H1 (cell line): ENCODE measurements around the gene PRRT1. TPM values are rescaled to one million over a fixed set of nuclear protein-coding genes. Genes with fewer than 3 reads are reported as not detected.

Experiments used
- CTCF ChIA-PET: fragments of 300-600 bp; sonication (Branson Sonifier 250); formaldehyde crosslinking; loops from one replicate; lab custom pipeline; 2021; ENCODE audit not compliant: partially characterized antibody; lab: Charles Lee
- POLR2A ChIA-PET: fragments of 300-600 bp; sonication (Branson Sonifier 250); formaldehyde crosslinking; loops from one replicate; lab custom pipeline; 2021; ENCODE audit warnings: inconsistent platforms; ENCODE audit not compliant: partially characterized antibody; lab: Charles Lee
- DNase-seq, 2 experiments: peaks; one replicate each; pipeline versions ENCODE4 v3.0.0 to v3.0.0-alpha.2; 2010 to 2022; ENCODE audit warnings: low spot score in 2 of 2, low read depth in 1 of 2, mixed read lengths in 1 of 2
- FAIRE-seq: peaks from 2 replicates; lab custom pipeline; 2011; peaks lifted over from hg19 to GRCh38; lab: Jason Lieb, UNC
- H2AFZ ChIP-seq: 2 replicates; pipeline ENCODE4 v1.8.1; 2012; ENCODE audit warnings: low read length, inconsistent platforms
- H2AK5ac ChIP-seq: 2 replicates; pipeline ENCODE4 v1.6.1; 2013; ENCODE audit warnings: low read depth, low read length
- H2BK120ac ChIP-seq: replicated peaks from 2 replicates; pipeline ENCODE3; 2013; ENCODE audit warnings: low read depth, low read length, inconsistent platforms
- H2BK12ac ChIP-seq: 2 replicates; pipeline ENCODE4 v1.6.1; 2013; ENCODE audit warnings: low read depth, low read length
- H2BK15ac ChIP-seq: 2 replicates; pipeline ENCODE4 v1.6.1; 2013; ENCODE audit warnings: low read length
- H2BK20ac ChIP-seq: 2 replicates; pipeline ENCODE4 v1.6.1; 2013; ENCODE audit warnings: low read length
- H2BK5ac ChIP-seq: 2 replicates; pipeline ENCODE4 v1.6.1; 2013; ENCODE audit warnings: low read depth, low read length
- H3K14ac ChIP-seq: 2 replicates; pipeline ENCODE4 v1.6.1; 2013; ENCODE audit warnings: inconsistent platforms; ENCODE audit not compliant: insufficient read length
- H3K18ac ChIP-seq: 2 replicates; pipeline ENCODE4 v1.6.1; 2013; ENCODE audit warnings: low read length; ENCODE audit errors: extremely low read depth
- H3K23ac ChIP-seq: 2 replicates; pipeline ENCODE4 v1.6.1; 2013; ENCODE audit warnings: inconsistent platforms; ENCODE audit not compliant: insufficient read length
- H3K23me2 ChIP-seq: 2 replicates; pipeline ENCODE4 v1.6.1; 2013; ENCODE audit warnings: low read depth, low read length
- H3K27ac ChIP-seq: 2 replicates; pipeline ENCODE4 v1.6.1; 2011; ENCODE audit warnings: low read depth, low read length, inconsistent platforms
- H3K27me3 ChIP-seq, 4 experiments: replicated peaks in 1 of 4; 1 replicate in 1 of 4; 2 replicates in 3 of 4; pipeline versions ENCODE4 v1.6.1 to v1.8.1; 2011 to 2013; ENCODE audit warnings: low read length in 3 of 4, mild to moderate bottlenecking in 3 of 4, inconsistent platforms in 2 of 4, mixed read lengths in 2 of 4, moderate library complexity in 1 of 4; ENCODE audit not compliant: control insufficient read depth in 3 of 4, insufficient read depth in 3 of 4; ENCODE audit errors: extremely low read depth in 1 of 4
- H3K36me3 ChIP-seq, 4 experiments: 2 replicates each; pipeline versions ENCODE4 v1.6.1 to v1.8.1; 2011 to 2013; ENCODE audit warnings: mild to moderate bottlenecking in 4 of 4, low read length in 3 of 4, moderate library complexity in 2 of 4, control low read depth in 1 of 4, inconsistent platforms in 1 of 4; ENCODE audit not compliant: insufficient read depth in 4 of 4, control insufficient read depth in 2 of 4
- H3K4ac ChIP-seq: replicated peaks from 2 replicates; pipeline ENCODE3; 2013; ENCODE audit warnings: low read length, low read depth, mixed read lengths, inconsistent platforms; ENCODE audit not compliant: insufficient read length
- H3K4me1 ChIP-seq, 4 experiments: replicated peaks in 1 of 4; 1 replicate in 1 of 4; 2 replicates in 3 of 4; pipeline versions ENCODE4 v1.6.1 to v1.8.1; 2011 to 2013; ENCODE audit warnings: low read length in 3 of 4, inconsistent platforms in 2 of 4, mixed read lengths in 1 of 4; ENCODE audit not compliant: insufficient read depth in 4 of 4, control insufficient read depth in 3 of 4
- H3K4me2 ChIP-seq, 2 experiments: 2 replicates each; pipeline versions ENCODE4 v1.6.1 to v1.8.1; 2011 to 2013; ENCODE audit warnings: low read depth in 2 of 2, low read length in 2 of 2, control low read depth in 1 of 2, inconsistent platforms in 1 of 2, mild to moderate bottlenecking in 1 of 2; ENCODE audit not compliant: insufficient read depth in 1 of 2
- H3K4me3 ChIP-seq, 4 experiments: fragments of 200-600, 300-600 bp in 1 of 4; sonication (generic), shearing (Covaris generic), sonication (Bioruptor Twin) in 1 of 4; 2 replicates each; pipeline versions ENCODE4 v1.5.1 to v1.8.1; 2011 to 2016; ENCODE audit warnings: low read length in 4 of 4, low read depth in 3 of 4, control low read depth in 2 of 4, inconsistent platforms in 2 of 4, mild to moderate bottlenecking in 2 of 4, mixed read lengths in 1 of 4, moderate library complexity in 1 of 4; ENCODE audit not compliant: insufficient read depth in 2 of 4; ENCODE audit errors: extremely low read depth in 1 of 4
- H3K56ac ChIP-seq: replicated peaks from 2 replicates; pipeline ENCODE3; 2013; ENCODE audit warnings: low read depth, mild to moderate bottlenecking, mixed read lengths, low read length, inconsistent platforms; ENCODE audit not compliant: insufficient read length
- H3K79me1 ChIP-seq: 2 replicates; pipeline ENCODE4 v1.6.1; 2013; ENCODE audit warnings: low read depth, low read length, control low read depth
- H3K79me2 ChIP-seq, 2 experiments: 2 replicates each; pipeline versions ENCODE4 v1.6.1 to v1.8.1; 2012 to 2013; ENCODE audit warnings: low read length in 2 of 2, mild to moderate bottlenecking in 2 of 2, inconsistent platforms in 1 of 2; ENCODE audit not compliant: insufficient read depth in 2 of 2, control insufficient read depth in 1 of 2
- H3K9ac ChIP-seq, 4 experiments: replicated peaks in 1 of 4; 1 replicate in 1 of 4; 2 replicates in 3 of 4; pipeline versions ENCODE4 v1.6.1 to v1.8.1; 2011 to 2013; ENCODE audit warnings: low read depth in 3 of 4, low read length in 3 of 4, control low read depth in 2 of 4, mild to moderate bottlenecking in 2 of 4, moderate library complexity in 2 of 4, inconsistent platforms in 1 of 4; ENCODE audit errors: extremely low read depth in 1 of 4
- H3K9me3 ChIP-seq, 2 experiments: 2 replicates each; pipeline versions ENCODE4 v1.6.1 to v1.8.1; 2012 to 2013; ENCODE audit warnings: mild to moderate bottlenecking in 2 of 2, moderate library complexity in 2 of 2, control low read depth in 1 of 2, inconsistent platforms in 1 of 2, low read depth in 1 of 2, low read length in 1 of 2, mixed read lengths in 1 of 2; ENCODE audit not compliant: insufficient read depth in 2 of 2
- H4K20me1 ChIP-seq, 2 experiments: replicated peaks in 1 of 2; 2 replicates each; pipeline versions ENCODE3 to v1.8.1; 2011 to 2013; ENCODE audit warnings: inconsistent platforms in 2 of 2, low read length in 2 of 2, mild to moderate bottlenecking in 1 of 2; ENCODE audit not compliant: insufficient read depth in 2 of 2, control insufficient read depth in 1 of 2
- H4K5ac ChIP-seq: 2 replicates; pipeline ENCODE4 v1.6.1; 2013; ENCODE audit warnings: low read length, low read depth, mixed read lengths, inconsistent platforms; ENCODE audit not compliant: insufficient read length
- H4K8ac ChIP-seq: 2 replicates; pipeline ENCODE4 v1.8.0; 2013; ENCODE audit warnings: mild to moderate bottlenecking, moderate library complexity, low read length, inconsistent platforms; ENCODE audit not compliant: insufficient read depth; ENCODE audit errors: extremely low read depth
- H4K91ac ChIP-seq: replicated peaks from 2 replicates; pipeline ENCODE3; 2013; ENCODE audit warnings: low read length, mixed read lengths, inconsistent platforms; ENCODE audit not compliant: insufficient read length
- ATF3 ChIP-seq: IDR thresholded peaks from 2 replicates; pipeline ENCODE4 v1.6.1; 2011; ENCODE audit warnings: low read depth, mild to moderate bottlenecking, low read length; ENCODE audit not compliant: insufficient read depth
- CBX8 ChIP-seq: fragments of 300-800, 300-1000 bp; sonication (generic); IDR thresholded peaks from 2 replicates; pipeline ENCODE4 v1.7.1; 2016; ENCODE audit warnings: low read depth, low read length, borderline replicate concordance
- CEBPB ChIP-seq: IDR thresholded peaks from 2 replicates; pipeline ENCODE4 v1.6.1; 2012; ENCODE audit warnings: low read depth, low read length
- CREB1 ChIP-seq: IDR thresholded peaks from 2 replicates; pipeline ENCODE4 v1.6.1; 2012; ENCODE audit warnings: inconsistent platforms
- EGR1 ChIP-seq: IDR thresholded peaks from 2 replicates; pipeline ENCODE4 v1.6.1; 2011; ENCODE audit warnings: low read depth, low read length, borderline replicate concordance
- EZH2 ChIP-seq: fragments of 200-600 bp; sonication (generic); IDR thresholded peaks from 2 replicates; pipeline ENCODE4 v1.7.1; 2012; ENCODE audit warnings: low read depth, mild to moderate bottlenecking, moderate library complexity, low read length, inconsistent platforms; ENCODE audit not compliant: severe bottlenecking
- KDM4A ChIP-seq: IDR thresholded peaks from one replicate; pipeline ENCODE4 v1.7.1; 2012; ENCODE audit warnings: low read depth, mild to moderate bottlenecking, moderate library complexity, low read length, inconsistent platforms; ENCODE audit not compliant: severe bottlenecking
- KDM5A ChIP-seq: fragments of 200-600 bp; IDR thresholded peaks from 2 replicates; pipeline ENCODE4 v1.7.1; 2012; ENCODE audit warnings: mild to moderate bottlenecking, low read length, inconsistent platforms, mixed read lengths
- POLR2AphosphoS5 ChIP-seq: IDR thresholded peaks from 2 replicates; pipeline ENCODE4 v1.6.1; 2011; ENCODE audit warnings: low read depth, low read length
- SRF ChIP-seq: IDR thresholded peaks from 2 replicates; pipeline ENCODE4 v1.6.1; 2011; ENCODE audit warnings: mild to moderate bottlenecking, low read depth, low read length, moderate library complexity
- TBP ChIP-seq: IDR thresholded peaks from 2 replicates; pipeline ENCODE4 v1.6.1; 2011; ENCODE audit warnings: low read depth, low read length, improper control_type of control experiment
- WGBS, 2 experiments: shearing (Covaris generic) in 1 of 2; methylation state at CpG; one replicate each; pipeline versions ENCODE4 v1.1.6 to v1.1.7; 2013 to 2015; ENCODE audit warnings: low lambda C conversion rate in 2 of 2, mixed read lengths in 2 of 2, inconsistent platforms in 1 of 2, low coverage in 1 of 2, missing lambda C conversion rate in 1 of 2; ENCODE audit not compliant: insufficient replicate concordance in 2 of 2, insufficient coverage in 1 of 2, insufficient read length in 1 of 2; ENCODE audit errors: extremely low coverage in 1 of 2, missing lambda C conversion rate in 1 of 2; 5-methylcytosine and 5-hydroxymethylcytosine counted together
- polyA plus RNA-seq, 7 experiments: library from polyadenylated mRNA; depleted of rRNA in 3 of 7; stranded (reverse) in 5 of 7; unstranded in 2 of 7; fragments of >200 nt in 5 of 7; fragments of 200-250 nt in 2 of 7; gene quantifications; 1 replicate in 5 of 7; 2 replicates in 1 of 7; 4 replicates in 1 of 7; pipeline versions ENCODE4 v1.2.1 to v1.2.3, GENCODE V29; 2011 to 2013; ENCODE audit warnings: missing spikeins in 2 of 7, mixed read lengths in 2 of 7
- total RNA-seq: library from RNA; stranded (reverse); fragmentation: NEBNext Ultra II Directional; extraction: Animal tissue kit (Norgen Biotek cat#: 25700); gene quantifications from 2 replicates; pipeline ENCODE4 v1.2.1, GENCODE V29; 2021

PRRT1 gene
- total and polyA plus RNA-seq, 2 of the 8 experiments (the other 6 are each of a cell fraction or from before 2014, with no cell fraction given) = 0.71 to 2.8 TPM

- no peak overlapping the region for H2AFZ ChIP-seq
- no peak overlapping the region for H3K14ac ChIP-seq
- H4K5ac ChIP-seq = no peak overlapping the region
- H3K27ac ChIP-seq = no peak overlapping the region
- WGBS, 2 experiments = 87% methylated on average over 15 of the region's 15 CpGs; no CpG with 5 or more reads in 1 of the 2 experiments
- H3K4ac ChIP-seq = no peak overlapping the region
- H3K4me3 ChIP-seq = no peak overlapping the region
- H3K9ac ChIP-seq = no peak overlapping the region
- H3K56ac ChIP-seq = no peak overlapping the region
- peaks cover 0 to 14% of the 10 kb centered on the region in 2 experiments; a peak in 2 of 4 replicates for H3K79me2 ChIP-seq
- no peak overlapping the region for H3K4me2 ChIP-seq
- no peak overlapping the region for H2BK5ac ChIP-seq
- H4K20me1 ChIP-seq = peaks cover 0 to 3% of the 10 kb centered on the region in 2 experiments
- no peaks in the 10 kb centered on the region for H3K9me3 ChIP-seq
- H2AK5ac ChIP-seq = no peak overlapping the region
- no peak overlapping the region for H4K91ac ChIP-seq
- H3K23ac ChIP-seq = no peak overlapping the region
- no peak overlapping the region for H2BK20ac ChIP-seq
- no peak overlapping the region for H2BK12ac ChIP-seq
- no peaks in the 10 kb centered on the region; a peak in 1 of 7 replicates for H3K27me3 ChIP-seq
- FAIRE-seq = no peak
- H3K18ac ChIP-seq = no peak overlapping the region
- peaks cover 6 to 45% (median 33%) of the 10 kb centered on the region in 4 experiments for H3K36me3 ChIP-seq
- peaks cover 6% of the 10 kb centered on the region; the same call in 1 of the 2 replicates for H3K23me2 ChIP-seq
- H2BK15ac ChIP-seq = no peak overlapping the region
- H3K4me1 ChIP-seq = peaks cover 0 to 9% (median 2%) of the 10 kb centered on the region in 4 experiments; a peak in 5 of 7 replicates
- H3K79me1 ChIP-seq = peaks cover 6% of the 10 kb centered on the region
- ChIA-PET CTCF (interaction anchor here (1.2 to 2.0 kb wide), 4 partner anchors 9 to 65 kb away, joined by 3 to 8 read pairs (median 4); partner anchors contain the start of gene EGFL8), POLR2A (interaction anchor here (1.8 to 7.9 kb wide), 2 partner anchors 9 to 17 kb away, joined by 11 to 194 read pairs; partner anchors contain the start of genes GPSM3 and PBX2)
- H2BK120ac ChIP-seq = no peak overlapping the region
- no peak for DNase-seq
- H4K8ac ChIP-seq = no peak overlapping the region; the same call in 1 of the 2 replicates
- TF ChIP-seq ATF3 = no peak
- no peak; the same call in 1 of the 2 replicates for TF ChIP-seq POLR2AphosphoS5
- TF ChIP-seq EZH2 = no peak
- no peak for TF ChIP-seq CREB1
- TF ChIP-seq EGR1 = no peak
- TF ChIP-seq TBP = no peak
- no peak for TF ChIP-seq KDM4A
- no peak for TF ChIP-seq CEBPB
- no peak for TF ChIP-seq SRF
- TF ChIP-seq KDM5A = no peak
- no peak for TF ChIP-seq CBX8
Measured at GRCh38 chr6:32183483-32184083, 31.8 kb upstream of the PRRT1 start.
